ENCODE data around the gene ARMC3.
A peak's percentile ranks its signal among the peaks of the same experiment; 100 is the strongest.

ARMC3 gene

GRCh38 chr10:23075672-23076071 is 147.8 kb downstream of the ARMC3 start:
- no peak for DNase-seq (ENCODE audit: low read depth)
- H3K4me3 ChIP-seq (ENCODE audit: control insufficient read depth, low read depth, low read length), result no peak overlapping the region
- TF ChIP-seq, protein P1, sequence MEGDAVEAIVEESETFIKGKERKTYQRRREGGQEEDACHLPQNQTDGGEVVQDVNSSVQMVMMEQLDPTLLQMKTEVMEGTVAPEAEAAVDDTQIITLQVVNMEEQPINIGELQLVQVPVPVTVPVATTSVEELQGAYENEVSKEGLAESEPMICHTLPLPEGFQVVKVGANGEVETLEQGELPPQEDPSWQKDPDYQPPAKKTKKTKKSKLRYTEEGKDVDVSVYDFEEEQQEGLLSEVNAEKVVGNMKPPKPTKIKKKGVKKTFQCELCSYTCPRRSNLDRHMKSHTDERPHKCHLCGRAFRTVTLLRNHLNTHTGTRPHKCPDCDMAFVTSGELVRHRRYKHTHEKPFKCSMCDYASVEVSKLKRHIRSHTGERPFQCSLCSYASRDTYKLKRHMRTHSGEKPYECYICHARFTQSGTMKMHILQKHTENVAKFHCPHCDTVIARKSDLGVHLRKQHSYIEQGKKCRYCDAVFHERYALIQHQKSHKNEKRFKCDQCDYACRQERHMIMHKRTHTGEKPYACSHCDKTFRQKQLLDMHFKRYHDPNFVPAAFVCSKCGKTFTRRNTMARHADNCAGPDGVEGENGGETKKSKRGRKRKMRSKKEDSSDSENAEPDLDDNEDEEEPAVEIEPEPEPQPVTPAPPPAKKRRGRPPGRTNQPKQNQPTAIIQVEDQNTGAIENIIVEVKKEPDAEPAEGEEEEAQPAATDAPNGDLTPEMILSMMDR (IDR thresholded peaks at IDR 0.05; ENCODE audit: control insufficient read depth, insufficient read depth, low read depth, low read length, missing control alignments), result no peak

DNA sequence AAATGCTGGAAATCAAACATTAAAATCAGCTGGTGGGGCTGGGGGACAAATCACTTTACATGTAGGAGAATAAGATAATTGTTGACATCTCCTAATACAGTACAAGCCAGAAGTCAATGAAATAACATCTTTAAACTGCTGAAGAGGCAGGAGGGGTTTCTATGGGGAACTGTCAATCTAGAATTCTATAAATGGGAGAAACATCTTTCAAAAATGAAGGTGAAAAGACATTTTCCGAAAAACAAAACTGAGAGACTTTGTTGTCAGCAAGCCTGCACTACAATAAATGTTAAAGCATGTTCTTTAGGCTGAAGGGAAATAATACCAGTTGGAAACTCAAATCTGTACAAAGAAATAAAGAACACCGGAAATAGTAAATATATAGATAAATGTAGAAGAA is 150.3 kb downstream of the ARMC3 start:
- TF ChIP-seq, protein P1 (IDR thresholded peaks at IDR 0.05; ENCODE audit: control insufficient read depth, insufficient read depth, low read depth, low read length, missing control alignments), result no peak
- DNase-seq (ENCODE audit: low read depth), result no peak

DNA sequence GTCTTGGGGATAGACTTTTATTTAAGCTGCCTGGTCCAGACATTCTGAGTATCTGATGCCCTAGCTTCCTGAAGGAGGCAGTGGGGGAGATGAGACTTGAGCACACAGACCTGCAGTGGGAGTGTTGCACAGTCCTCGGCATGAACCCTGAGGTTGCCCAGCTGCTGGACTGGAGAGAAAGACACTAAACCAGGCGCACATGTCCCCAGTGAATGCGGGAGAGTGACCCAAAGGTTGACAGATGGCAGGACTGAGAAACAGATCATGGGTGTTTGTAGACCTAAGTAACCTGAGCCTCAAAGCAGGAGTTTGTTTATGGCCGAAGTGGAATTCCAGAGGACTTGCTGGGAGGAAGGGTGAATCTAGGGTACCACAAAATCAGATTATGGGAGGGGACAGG is 151.8 kb downstream of the ARMC3 start:
- H3K4me3 ChIP-seq (ENCODE audit: control insufficient read depth, low read depth, low read length), result no peak overlapping the region
- TF ChIP-seq, protein P1 (IDR thresholded peaks at IDR 0.05; ENCODE audit: control insufficient read depth, insufficient read depth, low read depth, low read length, missing control alignments), result no peak
- no peak for DNase-seq (ENCODE audit: low read depth)

More for the DNA sequence above, 150.3 kb downstream of the ARMC3 start:
- H3K4me3 ChIP-seq (ENCODE audit: control insufficient read depth, low read depth, low read length), result no peak overlapping the region

GRCh38 chr10:23080262-23080661 is 152.4 kb downstream of the ARMC3 start:
- no peak overlapping the region for H3K4me3 ChIP-seq (ENCODE audit: control insufficient read depth, low read depth, low read length)
- TF ChIP-seq, protein P1 (IDR thresholded peaks at IDR 0.05; ENCODE audit: control insufficient read depth, insufficient read depth, low read depth, low read length, missing control alignments), result no peak
- DNase-seq (ENCODE audit: low read depth), result no peak

DNA sequence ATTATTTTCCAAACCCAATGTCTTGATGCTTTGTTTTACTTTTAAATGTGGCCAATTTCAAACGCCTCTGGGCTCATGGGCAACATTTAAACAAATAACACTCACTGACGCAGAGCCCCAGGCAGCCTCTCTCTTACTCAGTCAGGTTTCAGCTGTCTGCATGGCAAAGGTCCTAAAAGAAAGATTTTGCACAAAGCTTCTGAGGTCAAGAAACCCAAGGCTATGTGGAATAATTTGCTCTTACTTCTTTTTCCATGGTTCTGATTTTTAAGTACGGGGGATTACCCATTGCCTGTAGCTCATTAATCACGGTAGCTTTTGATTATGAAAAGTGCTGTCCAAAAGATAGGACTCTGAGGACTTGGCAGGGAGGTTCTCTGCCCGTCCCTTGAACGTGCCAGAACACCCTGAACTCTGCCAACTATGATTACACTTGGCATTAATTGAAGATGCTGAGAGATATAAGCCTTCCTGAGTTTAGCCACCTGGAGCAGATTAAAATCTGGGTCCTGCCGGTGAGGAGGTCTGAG is 153.4 kb downstream of the ARMC3 start:
- TF ChIP-seq, protein P1 (IDR thresholded peaks at IDR 0.05; ENCODE audit: control insufficient read depth, insufficient read depth, low read depth, low read length, missing control alignments), result no peak
- DNase-seq (ENCODE audit: low read depth), result no peak
- no peak overlapping the region for H3K4me3 ChIP-seq (ENCODE audit: control insufficient read depth, low read depth, low read length)

DNA sequence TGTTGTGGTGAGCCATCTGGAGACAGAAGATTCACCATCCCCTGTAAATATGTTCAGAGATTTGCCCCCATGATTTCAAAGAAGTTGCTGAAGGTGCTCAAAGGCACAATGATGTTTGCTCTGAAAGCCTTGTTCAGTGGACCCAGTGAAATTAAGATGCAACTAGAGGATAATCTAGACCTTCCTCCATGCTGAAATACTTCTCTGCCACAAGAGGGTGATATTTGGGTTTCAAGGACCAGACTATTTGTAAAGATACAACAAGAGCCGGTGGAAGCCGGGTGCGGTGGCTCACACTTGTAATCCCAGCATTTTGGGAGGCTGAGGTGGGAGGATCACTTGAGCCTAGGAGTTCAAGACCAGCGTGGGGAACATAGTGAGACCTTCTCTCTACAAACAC is 154.0 kb downstream of the ARMC3 start:
- TF ChIP-seq, protein P1 (IDR thresholded peaks at IDR 0.05; ENCODE audit: control insufficient read depth, insufficient read depth, low read depth, low read length, missing control alignments), result peak; percentile 18
- DNase-seq (ENCODE audit: low read depth), result no peak
- no peak overlapping the region for H3K4me3 ChIP-seq (ENCODE audit: control insufficient read depth, low read depth, low read length)
